GM18505 (cell line): ENCODE results near the gene HIPK2.

Experiments used
- ATAC-seq: cut with Tn5 transposase; IDR thresholded peaks from one replicate; pipeline ENCODE4 v1.9.1; 2021; ENCODE audit not compliant: unreplicated experiment
- POLR2A ChIP-seq: IDR thresholded peaks from 4 replicates; pipeline ENCODE4 v1.6.1; 2011; ENCODE audit warnings: borderline replicate concordance; ENCODE audit not compliant: insufficient read depth, insufficient read length; ENCODE audit errors: extremely low read depth

HIPK2 gene

DNA sequence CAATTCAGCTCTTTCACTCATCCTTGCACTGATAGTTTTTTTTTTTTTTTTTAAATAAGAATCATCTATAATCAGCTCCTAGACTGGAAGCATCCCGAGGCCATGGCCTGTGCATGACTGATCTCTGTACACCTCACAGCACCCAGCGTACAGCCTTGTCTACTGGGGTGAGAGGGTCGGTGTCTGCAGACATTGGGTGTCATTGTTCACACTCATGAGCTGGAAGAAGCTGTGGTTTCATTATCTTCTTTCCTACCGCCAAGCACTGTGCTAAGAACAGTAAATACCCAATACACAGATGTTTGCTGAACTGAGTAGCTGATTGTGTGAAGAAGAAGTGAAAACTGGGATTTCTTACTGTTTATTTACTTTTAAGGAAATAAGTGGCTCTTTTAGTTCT, 130.7 kb downstream of the HIPK2 start:
- no peak for TF ChIP-seq POLR2A
- no peak for ATAC-seq

DNA sequence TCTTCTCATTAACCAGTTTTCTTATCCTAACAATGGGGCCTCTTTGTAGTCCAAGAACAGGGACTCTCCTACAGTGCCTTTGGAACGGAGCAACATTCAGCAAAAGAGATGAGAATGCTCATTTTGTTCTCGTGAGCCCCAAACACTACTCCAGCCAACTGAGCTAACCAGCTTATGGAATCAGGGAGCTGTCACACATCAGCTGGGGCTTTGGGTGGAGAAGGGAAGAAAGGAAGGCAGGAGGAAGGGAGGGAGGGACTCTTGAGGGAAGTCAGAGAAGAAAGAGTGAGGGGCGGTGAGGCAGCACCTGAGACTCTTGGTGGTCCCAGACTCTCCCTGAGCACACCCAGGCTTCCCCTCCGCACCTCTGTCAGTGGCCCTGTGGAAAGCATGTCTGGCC, 131.2 kb downstream of the HIPK2 start:
- ATAC-seq: no peak
- no peak for TF ChIP-seq POLR2A

DNA sequence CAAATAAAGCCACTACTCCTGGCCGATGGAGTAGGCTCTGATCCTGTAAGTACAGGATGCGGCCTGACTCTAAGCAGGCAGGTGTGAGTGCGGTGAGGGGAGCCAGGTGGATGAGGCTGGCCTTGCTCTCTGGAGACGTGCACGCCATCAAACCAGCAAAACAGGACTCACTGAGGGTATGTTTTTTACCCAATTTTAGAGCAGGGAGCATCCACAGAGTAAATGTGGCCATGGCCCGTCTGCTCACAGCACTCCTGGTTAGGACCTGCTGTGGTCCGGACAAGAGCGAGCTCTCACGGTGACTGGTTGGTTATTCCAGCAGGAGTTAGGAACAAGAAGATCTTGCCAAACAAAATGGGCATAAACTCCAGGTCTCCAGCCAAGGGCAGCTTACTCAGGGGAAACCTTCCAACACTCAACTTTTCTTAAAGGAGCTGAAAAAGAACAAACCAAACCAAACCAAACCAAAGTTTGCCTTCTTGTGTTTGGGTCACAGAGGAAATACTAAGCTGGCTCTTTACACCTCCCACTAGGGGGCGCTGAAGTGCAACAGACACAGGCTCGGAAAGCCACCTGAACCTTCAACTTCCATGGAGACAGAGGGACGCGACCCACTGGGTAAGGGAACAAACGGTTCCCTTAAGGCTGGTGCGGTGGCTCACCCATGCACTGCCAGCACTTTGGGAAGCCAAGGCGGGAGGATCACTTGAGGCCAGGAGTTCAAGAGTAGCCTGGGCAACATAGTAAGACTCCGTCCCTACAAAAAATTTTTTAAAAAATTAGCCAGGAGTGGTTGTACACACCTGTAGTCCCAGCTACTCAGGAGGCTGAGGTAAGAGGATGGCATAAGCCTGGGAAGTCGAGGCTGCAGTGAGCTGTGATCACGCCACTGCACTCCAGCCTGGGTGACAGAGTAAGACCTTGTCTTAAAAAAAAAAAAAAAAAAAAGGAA, 131.9 kb downstream of the HIPK2 start:
- ATAC-seq: no peak
- no peak for TF ChIP-seq POLR2A

DNA sequence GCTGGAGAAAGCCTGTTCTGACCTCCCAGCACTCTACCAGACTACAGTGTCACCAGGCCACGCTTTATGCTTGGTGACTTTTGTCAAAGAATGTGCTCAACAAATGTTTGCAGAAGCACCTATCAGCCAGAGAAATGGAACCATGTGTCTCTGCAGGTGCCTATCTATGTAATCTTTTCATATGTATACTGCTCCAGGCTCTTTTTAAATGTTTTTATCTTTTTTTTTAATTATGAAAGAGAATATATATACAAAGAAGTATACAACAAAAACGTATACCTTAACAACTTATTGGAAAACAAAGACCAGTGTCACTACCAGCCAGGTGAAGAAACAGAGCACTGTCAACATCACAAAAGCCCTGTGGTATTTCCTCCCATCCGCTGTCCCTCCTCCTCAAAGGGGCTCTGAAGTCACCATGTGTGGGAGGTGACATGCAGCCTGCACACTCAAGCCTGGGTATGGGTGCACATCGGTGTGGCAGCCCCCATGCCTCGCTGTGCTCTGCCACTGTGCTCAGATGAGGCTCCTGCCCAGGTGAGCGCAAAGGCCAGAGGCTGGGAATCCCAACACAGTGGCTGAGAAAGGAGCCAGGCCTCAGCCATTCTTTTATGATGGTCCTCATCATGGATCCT, 133.7 kb downstream of the HIPK2 start:
- no peak for ATAC-seq
- no peak for TF ChIP-seq POLR2A

DNA sequence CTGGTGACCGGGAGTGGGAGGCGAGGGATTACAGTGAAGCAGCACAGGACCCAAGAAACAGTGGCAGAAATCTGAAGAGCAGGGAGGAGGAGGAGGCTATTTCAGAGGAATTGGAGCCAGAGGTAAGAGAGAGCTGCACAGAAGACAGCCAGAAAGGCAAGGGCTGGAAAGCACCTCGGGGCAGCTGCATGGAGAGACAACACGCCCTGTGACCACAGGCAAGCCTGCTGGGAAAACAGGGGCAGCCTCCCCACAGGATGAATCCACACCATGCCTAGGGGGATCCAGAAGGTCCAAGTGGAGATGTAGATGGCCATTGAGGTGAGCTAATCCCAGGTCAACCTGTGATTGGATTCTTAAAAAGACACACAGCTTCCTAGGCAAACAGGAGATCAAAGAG, 135.5 kb downstream of the HIPK2 start:
- no peak for TF ChIP-seq POLR2A
- no peak for ATAC-seq

DNA sequence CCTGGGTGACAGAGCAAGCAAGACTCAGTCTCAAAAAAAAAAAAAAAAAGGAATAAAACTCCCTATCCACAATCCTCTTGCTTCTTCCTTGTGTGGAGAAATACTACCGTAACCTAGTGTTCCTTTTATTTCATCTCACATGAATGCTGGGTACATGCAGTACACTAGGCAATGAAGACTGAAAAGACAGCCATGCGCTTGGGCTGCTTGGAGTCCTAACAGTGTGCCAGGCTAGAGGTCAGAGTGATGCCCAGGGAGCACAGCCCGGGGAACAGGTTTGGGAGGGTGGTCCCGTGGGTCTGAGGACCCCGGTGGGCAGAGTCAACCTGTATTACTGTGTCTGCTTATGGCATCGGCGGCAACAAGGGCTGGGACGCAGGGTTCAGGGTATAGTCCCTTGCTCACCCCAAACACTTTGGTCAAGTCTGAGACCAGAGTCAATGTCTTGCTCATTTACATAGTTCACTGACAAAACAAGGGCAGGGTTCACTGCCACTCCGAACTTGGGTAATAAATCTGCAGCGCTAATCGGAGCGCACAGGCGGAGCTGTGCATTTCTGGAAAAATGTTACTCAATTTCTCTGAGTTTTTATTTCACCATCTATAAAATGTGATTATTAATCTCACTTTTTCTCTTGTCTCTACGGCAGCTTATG, 136.3 kb downstream of the HIPK2 start:
- TF ChIP-seq POLR2A: no peak
- ATAC-seq: no peak

DNA sequence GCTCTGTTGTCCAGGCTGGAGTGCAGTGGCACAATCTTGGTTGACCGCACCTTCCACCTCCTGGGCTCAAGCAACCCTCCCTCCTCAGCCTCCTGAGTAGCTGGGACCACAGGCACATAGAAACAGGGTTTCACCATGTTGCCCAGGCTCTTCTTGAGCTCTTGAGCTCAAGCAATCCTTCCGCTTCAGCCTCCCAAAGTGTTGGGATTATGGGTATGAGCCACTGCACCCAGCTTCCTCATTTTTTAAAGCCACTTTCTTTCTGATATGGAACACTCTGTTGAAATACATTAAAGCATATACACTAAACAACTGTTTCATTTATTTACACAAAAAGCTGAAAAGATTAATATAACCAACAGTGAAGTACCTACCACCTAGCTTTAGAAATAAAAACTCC, 137.1 kb downstream of the HIPK2 start:
- no peak for ATAC-seq
- no peak for TF ChIP-seq POLR2A

DNA sequence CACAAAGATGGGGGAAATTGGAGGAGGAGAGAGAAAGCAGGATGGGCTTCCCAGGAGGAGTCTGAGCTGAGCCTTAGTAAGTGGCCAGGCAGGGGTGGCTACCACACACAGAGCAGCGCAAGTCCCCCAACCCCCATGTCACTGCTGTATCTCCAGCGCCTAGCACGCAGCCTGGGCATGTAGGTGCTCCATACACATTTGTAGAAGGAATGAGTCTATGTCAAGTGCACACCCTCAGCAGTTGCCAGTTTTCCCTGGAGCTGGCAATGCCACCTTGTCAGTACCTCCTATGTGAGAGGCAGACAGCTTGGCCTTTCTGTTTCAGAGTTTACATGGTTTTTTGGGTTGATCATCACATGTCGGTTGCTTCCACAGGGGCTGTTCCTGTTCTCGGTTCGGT, 138.2 kb downstream of the HIPK2 start:
- ATAC-seq: no peak
- no peak for TF ChIP-seq POLR2A

DNA sequence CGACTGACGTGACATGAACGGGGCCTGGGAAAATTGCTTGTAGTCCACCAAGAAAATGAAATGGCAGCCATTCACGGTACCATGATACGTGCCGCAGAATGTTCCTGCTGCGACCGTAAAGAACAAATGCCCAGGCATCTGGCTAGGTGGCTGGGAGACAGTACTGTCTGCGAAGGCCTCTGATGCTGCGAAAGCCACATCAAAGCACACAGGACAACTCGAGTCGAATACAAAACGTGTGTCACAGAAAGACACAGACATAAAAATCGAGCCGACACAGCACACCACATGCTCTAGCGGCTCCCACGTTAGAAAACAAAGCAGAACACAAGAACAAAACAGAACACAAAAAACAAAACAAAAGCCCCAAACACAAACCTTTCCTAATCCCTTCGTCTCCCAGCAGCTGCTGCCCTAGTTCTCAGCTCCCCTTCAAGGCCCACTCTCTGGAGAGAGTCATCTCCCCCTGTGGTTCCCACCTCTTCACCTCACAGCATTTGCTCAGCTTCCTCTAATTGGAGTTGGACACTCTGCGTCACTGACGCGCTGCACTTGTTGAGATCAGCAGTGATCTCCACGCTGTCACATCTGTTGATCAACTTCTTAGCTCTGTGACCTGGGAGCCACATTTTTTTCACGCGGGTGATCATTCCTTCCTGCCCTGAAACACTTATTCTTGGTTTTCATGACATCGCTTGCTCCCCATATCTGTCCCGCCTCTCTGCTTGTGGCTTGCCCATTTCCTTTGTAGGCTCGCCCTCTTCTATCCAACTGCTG, 142.1 kb downstream of the HIPK2 start:
- ATAC-seq: no peak
- TF ChIP-seq POLR2A: no peak

DNA sequence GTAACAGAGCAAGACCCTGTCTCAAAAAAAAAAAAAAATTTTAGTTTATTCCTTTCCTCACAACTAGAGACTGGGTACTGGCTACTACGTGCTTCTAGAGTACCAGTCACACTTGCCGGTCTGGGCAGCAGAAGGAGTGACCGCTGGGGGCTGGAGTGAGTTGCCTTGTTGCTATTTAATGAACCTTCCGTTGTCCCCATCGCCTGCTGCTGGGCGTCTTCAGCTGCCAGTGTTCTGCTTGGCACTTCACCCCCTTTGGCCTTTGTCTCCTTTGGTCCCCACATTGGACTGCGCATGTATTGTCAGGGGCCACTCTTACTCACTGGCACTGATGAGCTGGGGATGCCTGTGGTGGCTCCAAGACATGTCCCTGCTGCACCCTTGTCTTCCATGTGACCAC, 143.7 kb downstream of the HIPK2 start:
- no peak for ATAC-seq
- no peak for TF ChIP-seq POLR2A

DNA sequence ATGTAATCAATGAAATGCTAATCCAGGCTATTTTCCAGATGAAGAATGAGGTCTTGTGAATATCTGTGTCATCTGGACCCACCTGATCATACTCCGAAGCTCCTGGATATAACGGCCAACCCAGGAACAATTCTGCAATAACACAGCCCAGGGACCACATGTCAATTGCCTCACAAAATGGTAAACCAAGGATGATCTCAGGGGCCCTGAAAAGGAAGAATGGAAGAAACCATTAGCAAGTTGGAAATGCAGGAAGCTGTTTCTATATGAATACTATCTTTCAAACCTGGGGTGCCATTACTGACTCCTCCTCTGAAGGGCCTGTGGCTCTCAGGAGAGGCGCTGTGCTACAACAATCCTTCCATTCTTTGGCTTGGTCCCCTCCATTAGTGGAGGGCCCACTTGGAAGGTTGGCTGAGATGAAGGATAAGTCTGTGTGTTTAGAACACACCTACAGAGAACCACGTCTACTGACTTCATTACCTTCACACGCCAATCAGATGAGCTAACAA, 146.2 kb downstream of the HIPK2 start:
- ATAC-seq: no peak
- no peak for TF ChIP-seq POLR2A

DNA sequence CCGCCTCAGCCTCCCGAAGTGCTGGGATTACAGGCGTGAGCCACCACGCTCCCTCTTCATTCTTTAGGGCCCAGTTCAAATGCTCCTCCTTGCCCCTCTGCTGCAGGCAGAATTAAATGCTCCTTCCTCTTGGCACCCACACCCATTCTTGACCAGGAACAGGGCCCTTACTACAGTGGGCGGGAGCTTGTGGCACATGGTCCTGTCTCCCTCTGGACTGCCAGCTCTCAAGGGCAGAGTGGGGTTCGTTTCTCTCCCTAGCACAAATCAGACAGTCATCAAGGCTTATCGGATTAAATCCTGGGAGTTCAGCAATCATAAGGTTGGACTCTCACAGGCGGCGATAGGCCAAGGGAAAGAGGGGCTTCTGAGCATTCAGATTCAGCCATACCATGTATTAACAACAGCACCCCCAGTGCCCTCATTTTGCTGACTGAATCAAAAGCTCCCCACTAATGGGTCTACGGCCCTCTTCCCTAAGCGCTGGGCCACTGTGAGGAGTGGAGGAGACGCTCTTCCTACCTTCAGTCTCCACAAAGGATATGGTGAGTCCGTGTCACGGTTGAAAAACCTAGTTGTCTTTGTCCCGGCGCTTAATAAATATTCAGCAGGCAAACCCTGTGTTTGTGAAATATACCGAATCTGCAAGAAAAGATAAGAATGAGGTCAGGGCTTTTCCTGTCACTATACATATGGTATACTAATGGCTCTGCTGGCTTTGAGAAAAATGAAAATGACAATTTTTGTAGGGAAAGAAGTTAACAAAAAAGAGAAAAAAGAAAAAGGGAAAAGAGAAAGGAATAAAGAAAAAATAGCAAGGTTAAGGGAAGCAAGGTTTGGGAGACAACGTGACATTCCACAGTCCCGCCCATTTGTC, 146.9 kb downstream of the HIPK2 start:
- no peak for ATAC-seq
- no peak for TF ChIP-seq POLR2A
